ENCODE measurements around the gene AKNAD1. TPM values are rescaled to one million over a fixed set of nuclear protein-coding genes. Genes with fewer than 3 reads are reported as not detected.

Gene AKNAD1
- total and polyA plus RNA-seq, 7 donors = 0.14 to 2.1 (median 0.69) TPM

- intact Hi-C loops (cut with DNase I) = no loop called here
- no peak overlapping the region for H3K4me3 ChIP-seq
- ATAC-seq (no peak), DNase-seq (no peak)
- no peak overlapping the region for H3K27ac ChIP-seq
- no peak for TF ChIP-seq CTCF (IDR thresholded peaks at IDR 0.05)
- H3K9me3 ChIP-seq = no peaks in the 10 kb centered on the region
- WGBS, 3 donors = 95 to 97% (median 97%) methylated on average over 6 of the region's 6 CpGs
- peaks cover 5% of the 10 kb centered on the region for H3K4me1 ChIP-seq
- no peaks in the 10 kb centered on the region for H3K36me3 ChIP-seq (ENCODE audit: insufficient read depth in 1 of 2, low read depth in 1 of 2)
- no peaks in the 10 kb centered on the region for H3K27me3 ChIP-seq (ENCODE audit: insufficient read depth in 3 of 3, low read length in 2 of 3)
Measured at GRCh38 chr1:108861566-108861965, 4.7 kb upstream of the AKNAD1 start.

DNA sequence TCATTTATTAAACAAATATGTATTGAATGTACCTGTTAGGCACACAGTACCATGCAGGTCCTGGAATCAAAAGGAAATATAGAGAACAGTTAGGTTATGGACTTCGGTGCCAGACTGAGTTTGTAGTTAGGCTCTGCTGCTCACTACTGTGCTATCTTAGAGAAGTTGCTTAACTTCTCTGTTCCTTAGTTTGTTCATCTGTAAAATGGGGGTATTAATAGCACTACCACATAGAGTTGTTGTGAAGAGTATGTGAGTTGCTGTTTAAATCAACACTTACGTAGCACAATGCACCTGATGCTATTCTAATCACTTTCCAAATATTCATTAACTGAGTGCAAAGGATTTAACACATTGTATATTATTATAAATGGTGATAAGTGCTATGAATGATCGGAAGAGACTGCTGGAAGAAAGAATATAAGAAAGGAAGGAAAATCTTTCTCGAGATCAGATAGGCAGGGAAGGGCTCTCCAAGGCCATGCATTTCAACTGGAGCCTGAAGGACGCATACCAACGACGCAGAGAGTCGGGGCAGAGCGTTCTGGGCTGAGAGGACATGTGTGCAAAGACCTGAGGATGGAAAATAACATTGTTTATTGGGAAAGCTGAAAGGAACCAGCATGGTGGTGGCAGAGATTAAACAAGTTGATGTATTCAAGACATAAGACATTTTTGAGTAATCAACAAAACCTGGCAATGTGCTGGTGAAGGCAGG lies 3.5 kb upstream of the AKNAD1 start:
- intact Hi-C loops (cut with DNase I) = no loop called here
- peaks cover 5% of the 10 kb centered on the region for H3K4me1 ChIP-seq
- ATAC-seq (no peak), DNase-seq (no peak)
- no peak overlapping the region for H3K4me3 ChIP-seq
- no peak for TF ChIP-seq CTCF (IDR thresholded peaks at IDR 0.05)
- no peak overlapping the region for H3K27ac ChIP-seq
- WGBS, 3 donors = 93 to 95% (median 95%) methylated on average over 9 of the region's 9 CpGs
- H3K27me3 ChIP-seq (ENCODE audit: insufficient read depth in 3 of 3, low read length in 2 of 3) = no peaks in the 10 kb centered on the region
- no peaks in the 10 kb centered on the region for H3K9me3 ChIP-seq
- no peaks in the 10 kb centered on the region for H3K36me3 ChIP-seq (ENCODE audit: insufficient read depth in 1 of 2, low read depth in 1 of 2)

DNA sequence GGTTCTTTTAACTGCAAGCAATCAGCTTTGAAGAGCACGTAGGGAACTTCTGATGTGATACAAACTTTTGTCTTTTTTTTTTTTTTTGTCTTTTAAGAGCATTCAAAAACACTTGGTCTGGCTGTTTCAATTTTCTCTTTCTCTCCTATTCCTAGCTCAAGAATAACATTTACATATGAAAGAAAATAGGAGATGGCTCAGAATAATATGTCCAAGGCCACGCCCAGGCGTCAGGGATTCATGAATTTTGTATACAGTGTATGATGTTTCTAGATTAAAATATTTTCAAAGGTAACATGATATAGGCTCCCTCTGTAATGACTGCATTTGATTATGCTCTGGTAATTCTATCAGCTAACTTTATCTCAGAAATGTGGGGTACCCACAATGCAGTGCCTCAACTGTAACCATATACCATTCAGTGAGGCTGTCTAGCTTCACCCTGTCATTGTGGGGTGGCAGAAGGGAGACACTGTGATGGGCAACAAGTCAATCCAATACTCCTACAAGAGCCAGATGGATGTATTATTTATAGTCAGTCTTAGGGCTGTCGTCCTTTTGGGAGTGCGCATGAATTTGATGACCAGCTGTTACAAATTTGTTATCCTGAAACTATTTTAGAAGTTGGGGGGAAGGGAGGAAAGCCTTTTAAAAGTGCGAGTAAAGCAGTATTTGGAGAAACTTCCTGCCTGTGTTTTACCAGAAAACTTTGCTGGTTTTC lies 1.5 kb upstream of the AKNAD1 start:
- 41 to 54% (median 43%) methylated on average over 6 of the region's 6 CpGs for WGBS, 3 donors
- ATAC-seq (peak in 1 of 4 donors; percentile 75), DNase-seq (no peak)
- no peaks in the 10 kb centered on the region for H3K36me3 ChIP-seq (ENCODE audit: insufficient read depth in 1 of 2, low read depth in 1 of 2)
- H3K27ac ChIP-seq = no peak overlapping the region
- H3K9me3 ChIP-seq = no peaks in the 10 kb centered on the region
- no peaks in the 10 kb centered on the region for H3K27me3 ChIP-seq (ENCODE audit: insufficient read depth in 3 of 3, low read length in 2 of 3)
- no peak for TF ChIP-seq CTCF (IDR thresholded peaks at IDR 0.05)
- peaks cover 5% of the 10 kb centered on the region for H3K4me1 ChIP-seq
- intact Hi-C loops (cut with DNase I) = no loop called here
- no peak overlapping the region for H3K4me3 ChIP-seq

GRCh38 chr1:108854221-108855019 lies 2.5 kb downstream of the AKNAD1 start:
- H3K4me1 ChIP-seq = peaks cover 5% of the 10 kb centered on the region
- intact Hi-C loops (cut with DNase I) = no loop called here
- WGBS, 3 donors = 53 to 61% (median 57%) methylated on average over 3 of the region's 3 CpGs
- H3K27me3 ChIP-seq (ENCODE audit: insufficient read depth in 3 of 3, low read length in 2 of 3) = no peaks in the 10 kb centered on the region
- H3K36me3 ChIP-seq (ENCODE audit: insufficient read depth in 1 of 2, low read depth in 1 of 2) = no peaks in the 10 kb centered on the region
- TF ChIP-seq CTCF (IDR thresholded peaks at IDR 0.05) = no peak
- H3K27ac ChIP-seq = no peak overlapping the region
- ATAC-seq = no peak
- no peaks in the 10 kb centered on the region for H3K9me3 ChIP-seq
- DNase-seq = no peak
- H3K4me3 ChIP-seq = no peak overlapping the region
